DOHH2 (cell line): Measurements from ENCODE around the gene CBX7.

Source experiments
- H3F3A ChIP-seq: fragments of 200-600 bp; sonication (generic), shearing (Covaris generic); 2 replicates; pipeline ENCODE4 v1.6.0; 2016; ENCODE audit warnings: antibody characterized with exemption, mild to moderate bottlenecking; ENCODE audit not compliant: control insufficient read depth, insufficient read depth
- H3K27ac ChIP-seq: fragments of 200-600 bp; sonication (generic); 2 replicates; pipeline ENCODE4 v1.5.1; 2014; ENCODE audit warnings: low read depth, mild to moderate bottlenecking, low read length, moderate library complexity
- H3K27me3 ChIP-seq: fragments of 200-600 bp; sonication (generic); 2 replicates; pipeline ENCODE4 v1.6.1; 2014; ENCODE audit warnings: mild to moderate bottlenecking, low read length, mixed read lengths; ENCODE audit not compliant: control insufficient read depth
- H3K36me3 ChIP-seq: fragments of 200-600 bp; sonication (generic); 2 replicates; pipeline ENCODE4 v1.6.1; 2014; ENCODE audit warnings: mild to moderate bottlenecking, low read length, moderate library complexity, mixed read lengths; ENCODE audit not compliant: control insufficient read depth
- H3K4me1 ChIP-seq: fragments of 200-600 bp; sonication (generic); 2 replicates; pipeline ENCODE4 v1.6.1; 2014; ENCODE audit warnings: mild to moderate bottlenecking, low read length, mixed read lengths; ENCODE audit not compliant: control insufficient read depth
- H3K4me2 ChIP-seq: fragments of 200-600 bp; sonication (generic); 2 replicates; pipeline ENCODE4 v1.6.0; 2014; ENCODE audit warnings: mild to moderate bottlenecking, low read length, moderate library complexity
- H3K4me3 ChIP-seq: fragments of 200-600 bp; sonication (generic); 2 replicates; pipeline ENCODE4 v1.5.1; 2014; ENCODE audit warnings: mild to moderate bottlenecking, low read length, mixed read lengths
- H3K79me2 ChIP-seq: fragments of 200-600 bp; sonication (generic); 2 replicates; pipeline ENCODE4 v1.6.1; 2014; ENCODE audit warnings: mild to moderate bottlenecking, low read length, mixed read lengths; ENCODE audit not compliant: control insufficient read depth
- H3K9me2 ChIP-seq: fragments of 200-600 bp; sonication (generic); replicated peaks from 2 replicates; pipeline ENCODE4 v1.6.1; 2014; ENCODE audit warnings: mild to moderate bottlenecking, low read length, mixed read lengths; ENCODE audit not compliant: control insufficient read depth
- H3K9me3 ChIP-seq: fragments of 200-600 bp; sonication (generic); 2 replicates; pipeline ENCODE4 v1.6.1; 2014; ENCODE audit warnings: antibody characterized with exemption, low read length, mixed read lengths; ENCODE audit not compliant: control insufficient read depth, insufficient read depth
- H4K20me1 ChIP-seq: fragments of 200-600 bp; sonication (generic); 2 replicates; pipeline ENCODE4 v1.6.0; 2014; ENCODE audit warnings: low read depth, mild to moderate bottlenecking, antibody characterized with exemption, low read length, moderate library complexity; ENCODE audit not compliant: control insufficient read depth, insufficient read depth
- EZH2phosphoT487 ChIP-seq: fragments of 200-600 bp; sonication (generic); IDR thresholded peaks from 2 replicates; pipeline ENCODE4 v1.6.1; 2017; ENCODE audit warnings: borderline replicate concordance, mild to moderate bottlenecking, antibody characterized with exemption, low read length, moderate library complexity, mixed read lengths
- TF ChIP-seq, protein P1 (sequence below): fragments of 200-600 bp; sonication (generic); IDR thresholded peaks from one replicate; pipeline ENCODE4 v1.5.1; 2014; ENCODE audit warnings: antibody characterized with exemption, mild to moderate bottlenecking, low read depth, low read length; ENCODE audit not compliant: poor library complexity, severe bottlenecking

The CBX7 gene

GRCh38 chr22:39123751-39124581 is 28.5 kb downstream of the CBX7 start:
- H3K9me2 ChIP-seq: no peaks in the 10 kb centered on the region
- no peak overlapping the region for H3K27ac ChIP-seq
- no peak overlapping the region for H3K4me3 ChIP-seq
- H3K36me3 ChIP-seq: no peaks in the 10 kb centered on the region
- no peaks in the 10 kb centered on the region for H3K27me3 ChIP-seq
- H3K79me2 ChIP-seq: no peaks in the 10 kb centered on the region
- H3K4me2 ChIP-seq: no peak overlapping the region
- no peaks in the 10 kb centered on the region for H4K20me1 ChIP-seq
- no peaks in the 10 kb centered on the region; the same call in 1 of the 2 replicates for H3F3A ChIP-seq
- no peaks in the 10 kb centered on the region for H3K9me3 ChIP-seq
- TF ChIP-seq, protein P1, sequence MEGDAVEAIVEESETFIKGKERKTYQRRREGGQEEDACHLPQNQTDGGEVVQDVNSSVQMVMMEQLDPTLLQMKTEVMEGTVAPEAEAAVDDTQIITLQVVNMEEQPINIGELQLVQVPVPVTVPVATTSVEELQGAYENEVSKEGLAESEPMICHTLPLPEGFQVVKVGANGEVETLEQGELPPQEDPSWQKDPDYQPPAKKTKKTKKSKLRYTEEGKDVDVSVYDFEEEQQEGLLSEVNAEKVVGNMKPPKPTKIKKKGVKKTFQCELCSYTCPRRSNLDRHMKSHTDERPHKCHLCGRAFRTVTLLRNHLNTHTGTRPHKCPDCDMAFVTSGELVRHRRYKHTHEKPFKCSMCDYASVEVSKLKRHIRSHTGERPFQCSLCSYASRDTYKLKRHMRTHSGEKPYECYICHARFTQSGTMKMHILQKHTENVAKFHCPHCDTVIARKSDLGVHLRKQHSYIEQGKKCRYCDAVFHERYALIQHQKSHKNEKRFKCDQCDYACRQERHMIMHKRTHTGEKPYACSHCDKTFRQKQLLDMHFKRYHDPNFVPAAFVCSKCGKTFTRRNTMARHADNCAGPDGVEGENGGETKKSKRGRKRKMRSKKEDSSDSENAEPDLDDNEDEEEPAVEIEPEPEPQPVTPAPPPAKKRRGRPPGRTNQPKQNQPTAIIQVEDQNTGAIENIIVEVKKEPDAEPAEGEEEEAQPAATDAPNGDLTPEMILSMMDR: no peak
- no peak for TF ChIP-seq EZH2phosphoT487
- H3K4me1 ChIP-seq: peaks cover 2% of the 10 kb centered on the region; the same call in 1 of the 2 replicates

- H3K9me3 ChIP-seq: no peaks in the 10 kb centered on the region
Observed at GRCh38 chr22:39122772-39123470, 29.6 kb downstream of the CBX7 start.

GRCh38 chr22:39120983-39121382 is 31.5 kb downstream of the CBX7 start:
- Histone ChIP-seq H3K79me2 (no peaks in the 10 kb centered on the region), H3F3A (peaks cover 2% of the 10 kb centered on the region), H3K9me2 (no peaks in the 10 kb centered on the region), H3K27ac (no peak overlapping the region), H3K4me2 (no peak overlapping the region), H3K27me3 (no peaks in the 10 kb centered on the region), H3K4me3 (no peak overlapping the region), H3K36me3 (no peaks in the 10 kb centered on the region), H3K4me1 (peaks cover 22% of the 10 kb centered on the region), H3K9me3 (no peaks in the 10 kb centered on the region), H4K20me1 (no peaks in the 10 kb centered on the region)
- TF ChIP-seq EZH2phosphoT487: no peak
- TF ChIP-seq, protein P1: no peak

More at GRCh38 chr22:39122772-39123470, 29.6 kb downstream of the CBX7 start:
- TF ChIP-seq, protein P1: no peak
- no peak for TF ChIP-seq EZH2phosphoT487
- Histone ChIP-seq H3K4me2 (no peak overlapping the region), H3K36me3 (no peaks in the 10 kb centered on the region), H3K27ac (no peak overlapping the region), H3K4me1 (peaks cover 6% of the 10 kb centered on the region), H3K79me2 (no peaks in the 10 kb centered on the region), H3K27me3 (no peaks in the 10 kb centered on the region), H4K20me1 (no peaks in the 10 kb centered on the region), H3K9me2 (no peaks in the 10 kb centered on the region), H3K4me3 (no peak overlapping the region), H3F3A (no peaks in the 10 kb centered on the region; the same call in 1 of the 2 replicates)
